ENCODE data around the gene TMEM183A.
A peak's percentile ranks its signal among the peaks of the same experiment; 100 is the strongest.
"Not testable (repeated sequence)": the region's sequence is repeated elsewhere in the genome, so short reads cannot be mapped to it uniquely, and the experiment has no call there.

TMEM183A gene

GRCh38 chr1:202987922-202988583, 19.1 kb upstream of the TMEM183A start:
- no peak for DNase-seq (ENCODE audit: low read depth)

GRCh38 chr1:202989879-202990278, 17.3 kb upstream of the TMEM183A start:
- no peak for DNase-seq (ENCODE audit: low read depth)

GRCh38 chr1:202991112-202991511, 16.1 kb upstream of the TMEM183A start:
- DNase-seq (ENCODE audit: low read depth) = no peak

- DNase-seq (ENCODE audit: low read depth) = no peak
These were observed 12.4 kb upstream of the TMEM183A start for GRCh38 chr1:202994756-202995155.

GRCh38 chr1:202998836-202999750, 8.1 kb upstream of the TMEM183A start:
- peak; percentile 57 for DNase-seq (ENCODE audit: low read depth)

GRCh38 chr1:203000217-203000944, 6.8 kb upstream of the TMEM183A start:
- no peak for DNase-seq (ENCODE audit: low read depth)

GRCh38 chr1:203001986-203002385, 5.2 kb upstream of the TMEM183A start:
- DNase-seq (ENCODE audit: low read depth) = no peak

GRCh38 chr1:203002951-203003350, 4.2 kb upstream of the TMEM183A start:
- no peak for DNase-seq (ENCODE audit: low read depth)

- DNase-seq (ENCODE audit: low read depth) = not testable (repeated sequence)
These were observed 1.6 kb upstream of the TMEM183A start for GRCh38 chr1:203005395-203006142.

- no peak for DNase-seq (ENCODE audit: low read depth)
These were observed 2.0 kb downstream of the TMEM183A start for GRCh38 chr1:203009185-203009584.

GRCh38 chr1:203011582-203011981, 4.4 kb downstream of the TMEM183A start:
- DNase-seq (ENCODE audit: low read depth) = no peak

GRCh38 chr1:203017061-203017460, 9.9 kb downstream of the TMEM183A start:
- DNase-seq (ENCODE audit: low read depth) = no peak

GRCh38 chr1:203017692-203018091, 10.5 kb downstream of the TMEM183A start:
- no peak for DNase-seq (ENCODE audit: low read depth)

- DNase-seq (ENCODE audit: low read depth) = not testable (repeated sequence)
These were observed 15.7 kb downstream of the TMEM183A start for GRCh38 chr1:203022855-203023254.

GRCh38 chr1:203025686-203026030, 18.5 kb downstream of the TMEM183A start:
- DNase-seq (ENCODE audit: low read depth) = no peak

GRCh38 chr1:203026031-203026665, 19.0 kb downstream of the TMEM183A start, which contains the start of gene PPFIA4:
Gene PPFIA4 (plus strand): TSS chr1:203026491. CDS start chr1:203039009, 12,518 bp downstream.
- DNase-seq (ENCODE audit: low read depth) = peak; percentile 84

GRCh38 chr1:203026666-203027663, 19.8 kb downstream of the TMEM183A start:
- no peak for DNase-seq (ENCODE audit: low read depth)

- DNase-seq (ENCODE audit: low read depth) = no peak
These were observed 21.1 kb downstream of the TMEM183A start for GRCh38 chr1:203028067-203028783.

- DNase-seq (ENCODE audit: low read depth) = no peak
These were observed 21.8 kb downstream of the TMEM183A start for GRCh38 chr1:203028784-203029553.

All from EH (cell line).